IPS-18a (cell line): ENCODE measurements around the gene AMN1.
"Not testable (repeated sequence)": the region's sequence is repeated elsewhere in the genome, so short reads cannot be mapped to it uniquely, and the experiment has no call there.

Experiments used
- H3K27ac ChIP-seq: one replicate; pipeline ENCODE4 v1.5.1; 2013; ENCODE audit warnings: low read length
- H3K27me3 ChIP-seq: one replicate; pipeline ENCODE4 v1.6.1; 2013; ENCODE audit warnings: mild to moderate bottlenecking, low read length; ENCODE audit not compliant: control insufficient read depth, insufficient read depth
- H3K36me3 ChIP-seq: one replicate; pipeline ENCODE4 v1.6.1; 2013; ENCODE audit warnings: low read depth, low read length; ENCODE audit not compliant: control insufficient read depth
- H3K4me1 ChIP-seq: one replicate; pipeline ENCODE4 v1.6.1; 2013; ENCODE audit warnings: low read depth, low read length; ENCODE audit not compliant: control insufficient read depth
- H3K4me3 ChIP-seq: one replicate; pipeline ENCODE4 v1.5.1; 2013; ENCODE audit warnings: low read length
- H3K9ac ChIP-seq: one replicate; pipeline ENCODE4 v1.6.1; 2013; ENCODE audit warnings: mild to moderate bottlenecking, low read length, moderate library complexity
- H3K9me3 ChIP-seq: one replicate; pipeline ENCODE4 v1.6.1; 2013; ENCODE audit warnings: low read depth, low read length; ENCODE audit not compliant: control insufficient read depth

The AMN1 gene

GRCh38 chr12:31714406-31715271 is 14.2 kb downstream of the AMN1 start:
- H3K36me3 ChIP-seq, result no peaks in the 10 kb centered on the region
- H3K9ac ChIP-seq, result no peak overlapping the region
- H3K4me1 ChIP-seq, result peaks cover 4% of the 10 kb centered on the region
- H3K4me3 ChIP-seq, result no peak overlapping the region
- H3K27me3 ChIP-seq, result no peaks in the 10 kb centered on the region
- H3K27ac ChIP-seq, result no peak overlapping the region
- no peaks in the 10 kb centered on the region for H3K9me3 ChIP-seq

GRCh38 chr12:31712877-31713276 is 15.9 kb downstream of the AMN1 start:
- H3K27me3 ChIP-seq, result no peaks in the 10 kb centered on the region
- H3K4me1 ChIP-seq, result no peaks in the 10 kb centered on the region
- no peaks in the 10 kb centered on the region for H3K9me3 ChIP-seq
- no peak overlapping the region for H3K4me3 ChIP-seq
- no peak overlapping the region for H3K9ac ChIP-seq
- no peak overlapping the region for H3K27ac ChIP-seq
- no peaks in the 10 kb centered on the region for H3K36me3 ChIP-seq

GRCh38 chr12:31710021-31710818 is 18.6 kb downstream of the AMN1 start:
- Histone ChIP-seq H3K27me3 (no peaks in the 10 kb centered on the region), H3K4me1 (no peaks in the 10 kb centered on the region), H3K27ac (no peak overlapping the region), H3K9ac (no peak overlapping the region), H3K9me3 (no peaks in the 10 kb centered on the region), H3K4me3 (no peak overlapping the region), H3K36me3 (no peaks in the 10 kb centered on the region)

DNA sequence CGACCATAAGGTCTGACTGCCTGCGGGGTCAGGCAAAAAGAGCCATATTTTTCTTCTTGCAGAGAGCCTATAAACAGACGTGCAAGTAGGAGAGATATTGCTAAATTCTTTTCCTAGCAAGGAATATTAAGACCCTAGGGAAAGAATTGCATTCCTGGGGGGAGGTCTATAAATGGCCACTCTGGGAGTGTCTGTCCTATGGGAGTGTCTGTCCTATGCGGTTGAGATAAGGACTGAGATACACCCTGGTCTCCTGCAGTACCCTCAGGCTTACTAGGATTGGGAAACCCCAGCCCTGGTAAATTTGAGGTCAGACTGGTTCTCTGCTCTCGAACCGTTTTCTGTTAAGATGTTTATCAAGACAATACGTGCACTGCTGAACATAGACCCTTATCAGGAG is 20.7 kb downstream of the AMN1 start:
- not testable (repeated sequence) for H3K9ac ChIP-seq, H3K9me3 ChIP-seq, H3K4me1 ChIP-seq, H3K4me3 ChIP-seq, H3K27ac ChIP-seq, H3K36me3 ChIP-seq, H3K27me3 ChIP-seq

GRCh38 chr12:31705621-31706020 is 23.2 kb downstream of the AMN1 start:
- Histone ChIP-seq H3K9me3 (no peaks in the 10 kb centered on the region), H3K4me3 (no peak overlapping the region), H3K36me3 (no peaks in the 10 kb centered on the region), H3K27me3 (no peaks in the 10 kb centered on the region), H3K4me1 (no peaks in the 10 kb centered on the region), H3K27ac (no peak overlapping the region), H3K9ac (no peak overlapping the region)

GRCh38 chr12:31702047-31702446 is 26.8 kb downstream of the AMN1 start:
- Histone ChIP-seq H3K9ac (no peak overlapping the region), H3K36me3 (peaks cover 4% of the 10 kb centered on the region), H3K27ac (no peak overlapping the region), H3K4me3 (no peak overlapping the region), H3K9me3 (no peaks in the 10 kb centered on the region), H3K27me3 (no peaks in the 10 kb centered on the region), H3K4me1 (no peaks in the 10 kb centered on the region)

DNA sequence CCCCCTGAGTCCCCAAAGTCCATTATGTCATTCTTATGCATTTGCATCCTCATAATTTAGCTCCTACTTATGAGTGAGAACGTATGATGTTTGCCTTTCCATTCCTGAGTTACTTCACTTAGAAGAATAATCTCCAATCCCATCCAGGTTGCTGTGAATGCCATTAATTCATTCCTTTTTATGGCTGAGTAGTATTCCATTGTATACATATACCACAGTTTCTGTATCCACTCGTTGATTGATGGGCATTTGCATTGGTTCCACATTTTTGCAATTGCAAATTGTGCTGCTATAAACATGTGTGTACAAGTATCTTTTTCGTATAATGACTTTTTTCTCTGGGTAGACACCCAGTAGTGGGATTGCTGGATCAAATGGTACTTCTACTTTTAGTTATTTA is 38.9 kb downstream of the AMN1 start:
- H3K36me3 ChIP-seq, H3K9me3 ChIP-seq, H3K27ac ChIP-seq, H3K4me3 ChIP-seq, H3K9ac ChIP-seq, H3K4me1 ChIP-seq, H3K27me3 ChIP-seq: not testable (repeated sequence)

DNA sequence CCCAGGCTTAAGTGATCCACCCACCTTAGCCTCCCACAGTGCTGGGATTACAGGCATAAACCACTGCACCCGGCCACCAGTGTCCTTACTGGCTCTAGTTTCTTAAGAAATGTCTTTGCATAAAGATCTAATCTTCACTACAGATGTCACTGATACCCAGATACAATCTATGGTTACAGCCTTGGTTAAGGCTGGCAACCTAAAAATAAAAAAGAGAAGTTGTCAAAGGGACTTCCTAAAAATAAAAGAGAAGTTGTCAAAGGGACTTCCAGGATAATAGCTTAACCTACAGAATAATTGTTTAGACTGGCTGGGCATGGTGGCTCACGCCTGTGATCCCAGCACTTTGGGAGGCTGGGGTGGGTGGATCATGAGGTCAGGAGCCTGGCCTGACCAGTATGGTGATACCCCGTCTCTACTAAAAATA is 41.7 kb downstream of the AMN1 start:
- no peaks in the 10 kb centered on the region for H3K4me1 ChIP-seq
- no peak overlapping the region for H3K27ac ChIP-seq
- H3K27me3 ChIP-seq, result no peaks in the 10 kb centered on the region
- no peak overlapping the region for H3K4me3 ChIP-seq
- H3K9me3 ChIP-seq, result peaks cover 4% of the 10 kb centered on the region
- H3K36me3 ChIP-seq, result no peaks in the 10 kb centered on the region
- no peak overlapping the region for H3K9ac ChIP-seq

DNA sequence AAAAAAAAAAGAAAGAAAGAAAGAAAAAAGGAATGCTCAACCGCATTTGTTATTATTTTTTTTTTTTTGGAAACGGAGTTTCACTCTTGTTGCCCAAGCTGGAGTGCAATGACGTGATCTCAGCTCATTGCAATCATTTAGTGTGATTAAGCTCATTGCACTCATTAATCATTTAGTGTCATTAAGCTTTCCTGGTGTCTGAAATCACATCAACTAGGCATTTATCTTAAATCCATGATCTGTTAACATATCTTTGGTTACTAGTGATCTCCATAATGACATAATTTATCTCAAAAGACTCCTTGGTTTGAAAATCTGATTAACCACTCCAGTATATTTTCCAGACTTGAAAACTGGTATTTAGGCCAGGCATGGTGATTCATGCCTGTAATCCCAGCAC is 43.0 kb downstream of the AMN1 start:
- Histone ChIP-seq H3K27ac (no peak overlapping the region), H3K9ac (no peak overlapping the region), H3K27me3 (no peaks in the 10 kb centered on the region), H3K9me3 (peaks cover 4% of the 10 kb centered on the region), H3K36me3 (no peaks in the 10 kb centered on the region), H3K4me3 (no peak overlapping the region), H3K4me1 (peaks cover 4% of the 10 kb centered on the region)

DNA sequence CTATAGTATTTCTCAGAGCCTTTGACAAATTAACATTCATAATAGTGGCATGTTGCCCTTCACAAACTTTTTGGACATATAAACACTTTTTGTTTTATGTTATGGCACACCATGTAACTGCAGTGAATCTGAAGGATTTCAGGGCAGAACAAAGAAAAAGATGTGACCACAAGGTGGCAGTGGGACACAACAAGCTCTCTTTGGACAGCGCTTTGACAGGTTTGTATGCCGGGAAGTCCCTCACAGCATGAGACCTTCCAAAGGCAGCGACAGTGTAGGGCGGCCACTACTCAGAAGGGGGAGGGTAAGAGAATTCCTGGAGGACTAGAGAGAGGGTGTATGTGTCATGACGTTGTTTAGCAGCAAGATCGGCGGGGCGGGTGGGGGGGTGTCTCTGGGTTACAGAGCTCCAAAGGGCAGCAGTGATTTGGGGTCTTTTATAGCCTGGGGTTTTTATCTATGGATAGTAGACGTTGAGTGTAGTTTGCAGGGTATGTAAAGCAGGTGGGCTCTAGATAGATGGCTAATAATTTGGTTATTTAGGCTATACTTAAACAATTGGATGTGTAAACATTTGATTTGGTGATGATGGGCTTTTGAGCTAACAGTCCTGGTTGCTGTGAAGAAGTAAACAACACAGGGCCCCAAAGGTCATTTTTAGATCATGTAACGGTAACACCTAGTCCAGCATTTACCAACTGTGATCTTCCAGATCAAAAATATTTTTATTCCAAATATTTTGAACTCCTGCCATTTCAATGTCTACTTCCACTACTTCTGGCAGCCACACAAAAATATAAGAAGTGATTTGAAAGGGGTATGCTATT is 46.5 kb downstream of the AMN1 start:
- Histone ChIP-seq H3K27me3 (no peaks in the 10 kb centered on the region), H3K9ac (no peak overlapping the region), H3K9me3 (peaks cover 4% of the 10 kb centered on the region), H3K27ac (no peak overlapping the region), H3K4me1 (peaks cover 4% of the 10 kb centered on the region), H3K36me3 (no peaks in the 10 kb centered on the region), H3K4me3 (no peak overlapping the region)

- Histone ChIP-seq H3K4me3 (no peak overlapping the region), H3K9ac (no peak overlapping the region), H3K4me1 (peaks cover 7% of the 10 kb centered on the region), H3K36me3 (no peaks in the 10 kb centered on the region), H3K9me3 (peaks cover 6% of the 10 kb centered on the region), H3K27me3 (no peaks in the 10 kb centered on the region), H3K27ac (no peak overlapping the region)
Measured at GRCh38 chr12:31672521-31672920, 56.3 kb downstream of the AMN1 start.
